HT1080 (cell line): ENCODE measurements around the gene DNAH8. TPM values are rescaled to one million over a fixed set of nuclear protein-coding genes. Genes with fewer than 3 reads are reported as not detected.

ENCODE experiments used
- DNase-seq: peaks from one replicate; pipeline ENCODE4 v3.0.0-alpha.2; 2015; ENCODE audit warnings: low read depth
- small RNA-seq: library from RNA; depleted of rRNA; stranded (forward); fragments of <200 nt; gene quantifications from one replicate; pipeline ENCODE3, GENCODE V24; 2014
- total RNA-seq: library from RNA; depleted of rRNA; stranded (reverse); fragments of >200 nt; shearing (Covaris generic); gene quantifications from 2 replicates; pipeline ENCODE4 v1.2.3, GENCODE V29; 2014; rRNA removed

Gene DNAH8
- total RNA-seq, 1 experiment from 2014 or later = not detected

GRCh38 chr6:39072830-39073229 is 357.7 kb downstream of the DNAH8 start:
- no peak for DNase-seq

- DNase-seq = no peak
Measured at GRCh38 chr6:39073471-39074355, 358.6 kb downstream of the DNAH8 start.

- no peak for DNase-seq
Measured at GRCh38 chr6:39074486-39074885, 359.4 kb downstream of the DNAH8 start.

- DNase-seq = no peak
Measured at GRCh38 chr6:39075010-39075686, 360.0 kb downstream of the DNAH8 start.

- DNase-seq = no peak
Measured at GRCh38 chr6:39075807-39076622, 360.9 kb downstream of the DNAH8 start.

GRCh38 chr6:39076623-39077535 is 361.8 kb downstream of the DNAH8 start:
- no peak for DNase-seq

GRCh38 chr6:39077882-39078594 is 362.9 kb downstream of the DNAH8 start:
- DNase-seq = no peak

GRCh38 chr6:39078695-39079094 is 363.6 kb downstream of the DNAH8 start:
- no peak for DNase-seq

GRCh38 chr6:39079197-39080125 is 364.4 kb downstream of the DNAH8 start:
- DNase-seq = no peak

Small RNA genes within 50 kb of the gene (small RNA-seq; reads per million reads assigned to genes)
- gene AL034345.1 = not detected
- gene RF00393 = not detected

Other genes starting within 250 kb of the DNAH8 start
- gene BTBD9, start 75.4 kb upstream of the DNAH8 start, total RNA-seq = 4.7 and 5.5 TPM in 2 replicates
- gene GLO1, start 12.2 kb upstream of the DNAH8 start, total RNA-seq = 214 and 252 TPM in 2 replicates